ENCODE measurements around the gene RPS14. TPM values are rescaled to one million over a fixed set of nuclear protein-coding genes. Genes with fewer than 3 reads are reported as not detected.

Gene RPS14
- polyA plus RNA-seq, 1 of the 3 experiments (the other 2 are of a cell fraction): 10,227 TPM

GRCh38 chr5:150402229-150402773, 47.2 kb downstream of the RPS14 start:
- Histone ChIP-seq H2AFZ (ENCODE audit: low read depth) (no peak overlapping the region), H3K4me1 (ENCODE audit: control insufficient read depth in 1 of 2, insufficient read depth in 2 of 2, low read depth in 1 of 2, low read length in 1 of 2) (peaks cover 0 to 4% of the 10 kb centered on the region in 2 experiments; a peak in 1 of 4 replicates), H3K36me3 (replicated peaks in 1 of 2; ENCODE audit: control insufficient read depth in 1 of 2, insufficient read depth in 2 of 2, low read length in 1 of 2) (peaks cover 5 to 45% of the 10 kb centered on the region in 2 experiments), H3K9ac (no peak overlapping the region), H3K9me3 (no peaks in the 10 kb centered on the region), H3K27ac (ENCODE audit: low read depth in 2 of 2, low read length in 1 of 2) (no peak overlapping the region), H3K79me2 (ENCODE audit: insufficient read depth) (no peaks in the 10 kb centered on the region), H3K4me2 (no peak overlapping the region), H3F3A (replicated peaks; ENCODE audit: insufficient read depth) (peaks cover 7% of the 10 kb centered on the region), H3K9me2 (no peaks in the 10 kb centered on the region), H3K27me3 (ENCODE audit: insufficient read depth) (no peaks in the 10 kb centered on the region), H3K4me3 (ENCODE audit: low read depth in 2 of 2, low read length in 1 of 2) (no peak overlapping the region), H4K20me1 (ENCODE audit: insufficient read depth) (no peaks in the 10 kb centered on the region)
- POLR2A ChIA-PET: interaction anchor here (1.5 kb wide), 1 partner anchor 8 kb away, joined by 6 read pairs; no protein-coding TSS in a partner anchor
- TF ChIP-seq ZBTB33 (IDR thresholded peaks at IDR 0.05; ENCODE audit: borderline replicate concordance, low read depth) (no peak), EZH2phosphoT487 (IDR thresholded peaks at IDR 0.05; ENCODE audit: borderline replicate concordance, low read depth) (no peak), IRF3 (IDR thresholded peaks at IDR 0.05; ENCODE audit: low read depth, low read length) (no peak), GATA2 (CRISPR knock-in tag; IDR thresholded peaks at IDR 0.05) (no peak), MXI1 (IDR thresholded peaks at IDR 0.05; ENCODE audit: low read depth, low read length) (no peak), JUND (IDR thresholded peaks at IDR 0.05) (no peak), REST (IDR thresholded peaks at IDR 0.05; ENCODE audit: low read depth, low read length) (no peak), PBX3 (IDR thresholded peaks at IDR 0.05) (no peak), TCF12 (IDR thresholded peaks at IDR 0.05) (no peak), RCOR1 (IDR thresholded peaks at IDR 0.05; ENCODE audit: low read length) (no peak)
- DNase-seq: no peak
- CTCF ChIA-PET: no interaction called here
- 79% methylated on average over 3 of the region's 4 CpGs for WGBS (ENCODE audit: low lambda C conversion rate)

Data from SK-N-SH (cell line).